GM18858 (cell line): Measurements from ENCODE around the gene ACVR1.

Experiments
- ATAC-seq: cut with Tn5 transposase; IDR thresholded peaks from one replicate; pipeline ENCODE4 v1.9.1; 2021; ENCODE audit not compliant: unreplicated experiment

Gene ACVR1

DNA sequence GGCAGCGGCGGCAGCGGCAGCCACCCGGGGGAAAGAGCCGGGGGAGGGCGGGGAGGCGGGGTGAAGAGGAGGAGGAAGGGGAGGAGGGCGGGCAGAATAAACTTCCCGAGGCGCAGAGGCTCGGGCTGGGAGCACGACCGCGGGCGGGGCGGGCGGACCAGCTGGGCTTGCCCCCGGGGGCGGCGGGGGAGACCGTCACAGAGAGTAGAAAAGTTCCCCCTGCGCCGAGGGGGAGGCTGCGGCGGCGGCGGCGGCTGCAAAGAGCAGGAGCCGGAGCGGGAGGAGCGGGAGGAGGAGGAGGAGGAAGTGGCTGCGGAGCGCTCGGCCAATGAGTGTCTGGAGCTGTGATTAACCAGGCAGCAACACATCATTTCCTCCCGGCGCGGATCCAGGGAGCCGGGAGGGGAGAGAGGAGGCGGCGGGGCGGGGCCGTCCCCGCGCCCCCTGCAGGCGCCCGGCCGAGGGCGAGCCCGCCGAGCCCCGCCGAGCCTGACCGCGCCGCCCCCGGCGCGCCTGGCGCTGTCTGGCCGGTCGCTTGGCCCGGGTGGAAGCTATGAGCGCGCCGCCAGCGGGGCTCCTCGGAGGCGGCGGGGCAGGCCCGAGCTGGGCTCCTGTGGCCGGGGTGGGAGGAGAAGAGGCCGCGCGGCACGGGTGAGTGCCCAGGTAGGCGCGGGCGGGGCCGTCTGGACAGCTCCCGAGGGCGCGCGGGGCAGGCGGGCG is at the start of gene ACVR1:
Gene ACVR1 (minus strand): TSS at position 265 of the 720 bp plus-strand sequence. CDS start 76,837 bp downstream, outside the sequence.
- peak; percentile 76 for ATAC-seq

DNA sequence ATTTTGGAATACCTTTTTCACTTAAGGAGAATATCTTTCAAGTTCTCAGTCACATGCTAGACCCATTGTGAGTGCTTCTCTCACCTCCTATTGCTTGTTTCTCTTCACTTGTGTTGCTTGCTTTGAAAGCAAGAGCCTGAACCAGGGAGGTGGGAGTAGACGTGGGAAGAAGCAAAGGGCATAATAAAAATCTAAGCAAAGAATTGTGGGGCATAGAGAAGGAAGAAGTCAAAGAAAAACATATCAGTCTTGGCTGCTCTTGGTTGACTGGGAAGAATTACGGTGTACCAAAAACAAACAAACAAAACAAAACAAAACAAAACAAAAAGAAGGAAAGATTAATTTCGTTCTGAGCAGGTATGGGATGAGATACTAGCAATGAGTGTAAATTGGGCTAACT is 48.9 kb upstream of the ACVR1 start:
- ATAC-seq, result no peak

DNA sequence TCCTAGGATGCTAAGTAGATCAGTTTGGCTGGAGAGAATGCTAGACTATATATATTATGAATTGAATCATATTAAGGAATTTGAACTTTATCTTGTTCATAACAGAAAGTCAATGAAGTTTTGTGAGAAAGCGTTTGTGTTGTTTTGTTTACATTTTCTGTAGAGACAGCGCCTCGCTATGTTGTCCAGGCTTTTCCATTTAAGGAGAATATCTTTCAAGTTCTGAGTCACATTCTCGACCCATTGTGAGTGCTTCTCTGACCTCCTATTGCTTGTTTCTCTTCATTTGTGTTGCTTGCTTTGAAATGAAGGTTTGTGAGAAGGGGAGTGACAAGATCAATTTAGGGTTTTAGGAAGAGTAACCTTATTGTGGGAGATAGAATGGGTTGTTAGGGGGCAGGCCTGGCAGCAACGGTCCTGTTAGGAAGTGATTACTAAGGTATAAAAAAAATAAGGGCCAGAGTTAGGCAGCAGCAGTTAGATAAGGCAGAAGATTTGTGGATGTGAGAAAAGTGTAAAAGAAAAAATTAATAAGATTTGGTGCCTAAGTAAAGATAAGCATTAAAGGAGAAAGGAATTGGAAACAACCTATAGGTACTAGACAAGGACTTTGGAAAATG is 47.6 kb upstream of the ACVR1 start:
- ATAC-seq, result no peak

DNA sequence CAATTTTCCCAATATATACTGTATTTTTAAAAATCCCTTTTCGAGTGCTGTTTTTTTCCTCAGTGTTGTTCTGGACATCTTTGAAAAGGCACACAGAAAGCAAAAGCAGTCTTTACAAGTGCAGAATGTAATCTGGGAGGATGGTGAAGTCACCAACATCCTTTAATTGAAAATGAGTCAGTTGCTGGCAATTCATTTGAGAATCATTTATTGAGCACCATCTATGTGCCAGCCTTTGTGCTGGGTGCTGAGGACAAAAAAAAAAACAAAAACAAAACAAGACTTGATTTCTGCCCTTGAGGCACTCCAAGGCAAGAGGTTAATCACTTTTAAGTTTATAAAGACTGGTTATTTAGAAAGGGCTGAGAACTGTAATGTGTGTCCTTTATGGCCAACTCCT is 46.7 kb upstream of the ACVR1 start:
- no peak for ATAC-seq

DNA sequence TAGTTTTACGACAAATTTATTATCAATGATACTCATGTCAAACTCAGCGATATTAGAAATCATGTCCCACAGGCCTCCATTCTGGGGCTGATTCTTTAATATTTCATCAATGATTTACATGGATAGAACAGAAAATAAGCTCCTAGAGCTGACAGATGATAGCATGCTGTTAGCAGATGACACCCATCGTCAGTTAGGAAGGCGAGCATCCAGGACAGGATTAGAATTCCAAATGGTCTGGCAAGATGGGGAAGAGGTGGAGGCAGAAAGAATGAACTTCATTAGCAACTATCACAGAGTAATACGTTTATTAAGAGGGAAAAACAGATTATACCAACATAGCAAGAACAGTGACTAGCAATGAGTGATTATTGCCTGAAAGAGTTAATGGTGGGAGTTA is 46.2 kb upstream of the ACVR1 start:
- ATAC-seq, result no peak

DNA sequence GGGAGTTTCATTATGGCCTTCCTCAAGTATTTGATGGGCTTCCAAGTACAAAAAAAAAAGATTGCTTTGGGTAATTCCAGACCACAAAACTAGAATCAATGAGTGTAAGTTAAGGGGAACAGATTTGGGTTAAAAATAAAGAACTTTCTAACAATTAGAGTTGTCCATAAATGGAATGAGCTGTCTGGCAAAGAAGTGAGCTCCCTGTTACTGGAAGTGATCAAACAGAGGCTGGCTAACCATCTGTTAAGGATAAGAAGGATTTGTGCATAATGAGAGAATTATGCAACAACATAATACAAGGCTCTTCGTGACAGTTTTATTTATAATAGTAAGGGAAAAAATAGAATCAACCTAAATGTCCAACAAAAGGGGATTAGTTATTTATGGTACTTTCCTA is 44.6 kb upstream of the ACVR1 start:
- no peak for ATAC-seq

DNA sequence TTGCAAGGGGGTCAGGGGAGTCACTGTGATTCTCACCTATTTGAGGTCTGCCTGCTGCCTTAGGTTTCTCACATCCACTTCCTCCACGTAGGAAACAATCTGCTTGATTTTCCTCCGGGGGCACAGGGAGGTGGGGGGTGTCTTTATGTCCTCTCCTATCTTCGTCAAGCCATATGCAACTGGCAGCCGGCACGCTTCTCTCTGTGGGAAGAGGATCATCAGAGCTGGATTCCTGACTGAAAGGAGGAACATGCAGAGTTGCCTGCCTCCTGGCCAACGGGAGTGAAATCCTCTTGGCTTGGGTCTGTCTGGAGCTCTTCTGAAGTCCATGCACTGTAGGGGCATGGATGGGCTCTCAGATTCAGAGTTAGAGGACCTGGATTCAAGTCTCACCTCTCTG is 43.1 kb upstream of the ACVR1 start:
- no peak for ATAC-seq

DNA sequence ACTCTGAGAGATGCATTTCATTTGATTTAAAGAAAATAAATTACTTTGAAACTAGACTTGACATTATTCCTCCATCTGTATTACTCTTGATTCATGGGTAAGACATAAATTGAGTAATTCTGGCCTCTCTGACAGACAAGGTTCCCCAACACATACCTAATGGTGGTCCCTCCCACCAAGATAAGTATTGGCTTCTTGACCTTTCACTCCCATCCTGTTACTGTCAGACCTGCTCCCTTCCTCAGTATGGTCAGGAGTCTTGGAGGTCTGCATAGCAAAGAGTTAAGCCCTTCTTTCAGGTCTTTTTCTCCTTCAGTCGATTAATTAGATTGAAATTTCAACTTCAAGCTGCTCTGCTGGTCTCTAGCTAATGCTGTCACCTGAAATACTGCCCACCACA is 42.2 kb upstream of the ACVR1 start:
- ATAC-seq, result no peak

DNA sequence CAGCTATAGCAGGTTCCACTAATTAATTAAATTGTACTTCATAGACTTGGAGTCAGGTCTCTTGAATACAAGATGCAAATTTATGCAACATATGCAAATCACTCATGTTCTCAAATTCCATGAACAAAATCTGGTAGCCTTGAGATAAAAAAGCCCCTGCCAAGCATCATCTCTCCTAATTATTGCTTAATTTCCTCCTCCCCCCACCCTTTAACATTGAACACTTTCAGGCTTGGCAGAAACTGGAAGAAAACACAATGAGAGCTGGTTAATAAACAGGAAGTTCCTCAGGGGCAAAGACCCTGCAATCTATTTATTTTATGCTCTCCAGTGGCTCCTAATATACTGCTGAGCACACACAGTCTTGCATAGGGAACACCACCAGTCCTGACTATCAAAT is 35.6 kb upstream of the ACVR1 start:
- no peak for ATAC-seq

DNA sequence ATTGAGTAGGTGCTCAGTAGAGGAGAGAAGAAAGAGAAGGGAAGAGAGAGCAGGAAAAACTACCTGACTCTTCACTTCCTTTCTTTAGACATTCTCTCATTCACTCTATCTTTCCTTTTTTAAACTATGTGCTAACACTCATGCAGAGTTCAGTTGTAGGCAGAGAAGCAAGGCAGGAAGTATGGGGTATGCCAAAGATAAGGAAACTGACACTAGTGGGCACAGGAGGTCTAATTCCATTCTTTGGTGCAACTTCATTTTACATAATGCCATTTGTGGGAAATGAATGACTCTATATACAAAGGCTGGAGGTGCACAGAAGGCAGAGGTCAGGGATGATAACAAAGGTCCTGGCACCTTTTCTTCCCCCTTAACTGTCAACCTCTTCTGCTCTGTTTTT is 35.1 kb upstream of the ACVR1 start:
- ATAC-seq, result no peak

DNA sequence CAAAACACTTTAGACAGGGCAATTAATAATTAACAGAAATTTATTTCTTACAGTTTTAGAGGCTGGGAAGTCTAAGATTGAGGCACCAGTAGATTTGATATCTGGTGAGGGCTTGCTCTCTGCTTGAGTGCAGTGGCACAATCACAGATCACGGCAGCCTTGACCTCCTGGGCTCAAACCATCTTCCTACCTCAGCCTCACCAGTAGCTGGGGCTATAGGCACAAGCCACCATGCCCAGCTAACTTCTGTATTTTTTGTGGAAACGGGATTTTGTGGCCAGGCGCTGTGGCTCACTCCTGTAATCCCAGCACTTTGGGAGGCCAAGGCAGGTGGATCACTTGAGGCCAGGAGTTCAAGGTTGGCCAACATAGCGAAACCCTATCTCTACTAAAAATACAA is 29.0 kb upstream of the ACVR1 start:
- ATAC-seq, result no peak

DNA sequence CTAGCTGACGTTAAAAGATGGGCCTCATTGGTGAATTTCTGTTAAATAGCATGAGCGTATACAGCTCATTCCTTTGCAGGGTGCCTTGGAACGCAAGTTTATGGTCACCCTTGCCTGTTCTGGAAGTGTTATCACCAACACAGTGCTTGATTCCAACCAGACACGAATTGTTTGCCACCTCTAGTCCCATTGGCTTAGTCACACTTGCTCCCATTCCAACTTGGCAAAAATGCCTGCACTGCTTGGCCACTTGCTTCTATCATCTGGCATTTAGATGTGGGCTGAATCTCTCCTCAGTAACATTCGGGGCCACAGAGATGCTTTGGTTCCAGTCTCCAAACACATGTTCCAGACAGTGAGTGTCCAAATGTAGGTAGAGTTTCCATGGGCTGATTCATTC is 27.5 kb upstream of the ACVR1 start:
- ATAC-seq, result no peak

DNA sequence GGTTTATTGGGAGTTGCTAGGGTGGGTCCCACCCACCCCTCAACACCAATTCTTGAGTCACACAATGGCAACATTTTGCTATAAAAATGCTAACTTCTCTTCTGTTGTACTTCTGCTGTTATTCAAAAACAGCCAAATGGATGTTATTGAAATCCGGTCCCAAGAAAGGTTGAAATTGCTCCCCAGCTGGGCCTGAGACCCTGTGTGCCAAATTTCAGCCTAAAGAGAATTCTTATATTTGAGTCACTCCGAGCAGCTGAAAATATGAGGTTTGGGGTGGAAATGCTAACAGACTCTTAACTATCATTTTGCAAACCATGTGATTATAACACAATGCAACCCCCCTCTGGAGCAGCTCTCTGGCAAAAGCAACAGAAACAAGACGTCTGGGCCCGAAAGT is 27.0 kb upstream of the ACVR1 start:
- ATAC-seq, result no peak

DNA sequence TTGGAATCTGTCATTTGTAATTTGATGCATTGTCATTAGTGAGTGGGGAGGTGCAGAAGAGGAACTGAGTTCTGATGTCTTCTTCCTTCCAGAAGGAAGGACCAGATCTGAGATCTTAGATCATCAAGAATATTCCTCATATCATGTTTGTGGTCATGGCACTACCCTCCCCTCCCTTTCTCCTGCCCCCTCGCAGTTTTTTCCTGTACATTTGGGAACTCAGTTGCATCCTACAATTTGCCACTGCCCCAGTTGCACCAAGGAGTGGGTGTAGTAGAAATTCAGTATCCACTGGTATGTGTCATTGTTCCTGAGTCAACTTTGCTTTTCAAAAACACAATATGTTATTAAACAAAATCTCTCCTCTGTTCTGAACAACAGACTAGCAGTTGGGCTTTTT is 26.6 kb upstream of the ACVR1 start:
- ATAC-seq, result no peak

DNA sequence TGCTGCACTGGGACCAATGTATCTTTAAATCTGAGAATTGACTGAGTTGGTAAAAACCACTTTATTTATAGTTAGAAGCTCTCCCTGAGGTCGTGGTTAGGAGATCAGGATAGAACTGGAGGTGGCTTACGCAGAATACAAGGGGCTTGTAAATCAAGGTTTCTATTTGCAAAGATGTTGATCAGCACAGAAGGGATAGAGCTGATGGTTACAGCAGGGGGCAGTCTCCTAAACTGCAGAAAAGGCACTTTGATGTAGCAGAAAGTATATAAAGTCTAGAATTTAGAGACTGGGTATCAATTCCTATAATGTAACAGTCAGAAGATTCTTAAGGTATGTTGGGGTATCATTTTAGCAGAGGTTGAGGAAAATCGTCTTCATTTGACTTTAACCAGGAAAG is 25.2 kb upstream of the ACVR1 start:
- ATAC-seq, result no peak

DNA sequence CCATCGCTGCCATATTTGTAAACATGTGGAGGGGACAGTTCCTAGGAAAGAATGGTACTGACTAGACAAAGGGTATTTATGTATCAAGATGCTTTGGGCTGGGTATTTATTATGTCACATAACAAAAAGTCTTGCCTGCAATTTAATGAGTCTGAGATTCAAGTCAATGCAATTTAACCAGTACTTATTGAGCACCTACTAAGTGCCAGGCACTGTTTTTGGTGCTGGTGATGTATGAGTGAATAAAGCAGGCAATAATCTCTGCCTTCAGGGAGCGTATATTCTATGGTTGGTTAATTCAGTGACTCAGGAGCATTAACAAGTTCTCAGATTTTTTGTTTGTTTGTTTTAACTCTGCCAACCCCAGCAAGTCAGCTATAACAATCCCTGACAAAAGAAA is 24.6 kb upstream of the ACVR1 start:
- no peak for ATAC-seq

DNA sequence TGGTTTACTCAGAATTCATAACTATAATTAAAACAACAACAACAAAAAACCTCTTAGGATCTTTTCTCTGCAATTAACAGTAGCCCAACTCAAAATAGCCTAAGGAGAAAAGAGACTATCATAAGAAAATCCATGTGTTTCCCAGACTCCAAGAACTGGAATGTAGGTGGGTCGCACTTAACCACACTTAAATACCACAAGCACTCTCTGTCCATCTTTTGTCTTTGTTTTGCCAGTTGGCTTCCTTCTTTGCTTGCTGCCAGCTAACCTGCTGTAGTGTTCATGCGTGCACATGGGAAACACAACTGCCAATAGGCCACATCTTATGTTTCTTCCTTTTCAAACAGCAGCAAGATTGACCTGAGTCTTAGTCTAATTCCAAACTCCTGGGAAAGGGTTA is 24.1 kb upstream of the ACVR1 start:
- ATAC-seq, result no peak

DNA sequence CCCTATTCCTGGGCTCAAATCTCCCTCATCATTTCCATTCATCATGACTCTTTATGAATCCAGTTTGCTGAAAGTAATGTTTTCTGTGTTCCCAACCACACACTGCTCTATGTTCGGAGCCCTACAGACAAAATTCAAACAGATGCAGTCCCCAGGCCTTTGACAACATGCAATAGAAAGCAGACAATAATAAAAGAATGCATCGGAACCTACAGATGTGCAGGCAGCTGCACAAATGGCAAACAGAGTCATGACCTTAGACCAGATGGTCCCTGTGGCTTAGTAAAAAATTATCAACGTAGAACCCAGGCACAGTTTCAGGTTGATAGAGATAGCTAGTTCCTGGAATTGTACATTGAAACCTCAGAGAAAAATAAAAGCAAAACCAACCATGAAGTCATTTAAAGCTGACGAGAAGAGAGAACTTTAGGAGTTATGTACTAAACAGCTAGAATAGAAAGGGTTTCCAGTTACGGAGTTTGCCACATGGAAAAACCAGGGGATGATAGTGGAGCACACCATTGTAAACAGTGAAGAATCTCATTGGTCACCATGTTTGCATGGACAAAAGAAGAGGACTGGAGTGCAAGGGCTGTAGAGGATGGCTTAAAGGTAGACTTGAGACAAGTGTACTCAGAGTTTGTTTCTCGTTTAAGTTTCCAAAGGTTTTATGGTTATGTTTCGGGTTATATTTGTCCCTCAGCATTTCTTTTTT is 23.2 kb upstream of the ACVR1 start:
- ATAC-seq, result peak; percentile 73

DNA sequence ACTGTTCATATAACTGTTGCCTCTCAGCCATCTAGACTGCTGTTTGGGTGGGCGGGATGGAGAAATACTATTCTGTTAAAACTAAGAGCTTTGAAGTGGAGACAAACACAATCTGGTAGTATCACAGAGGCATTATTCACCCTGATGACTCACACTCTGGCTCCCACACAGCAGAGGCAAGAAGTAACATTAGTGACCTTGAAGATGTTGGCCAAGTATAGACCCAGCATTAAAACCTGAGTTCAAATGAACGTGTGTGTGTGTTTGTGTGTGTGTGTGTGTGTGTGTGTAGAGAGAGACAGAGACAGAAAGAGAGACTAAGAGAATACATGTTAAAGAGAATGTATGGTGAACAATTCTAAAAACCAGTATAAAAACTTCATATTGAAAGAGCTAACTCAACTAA is 22.5 kb upstream of the ACVR1 start:
- no peak for ATAC-seq

DNA sequence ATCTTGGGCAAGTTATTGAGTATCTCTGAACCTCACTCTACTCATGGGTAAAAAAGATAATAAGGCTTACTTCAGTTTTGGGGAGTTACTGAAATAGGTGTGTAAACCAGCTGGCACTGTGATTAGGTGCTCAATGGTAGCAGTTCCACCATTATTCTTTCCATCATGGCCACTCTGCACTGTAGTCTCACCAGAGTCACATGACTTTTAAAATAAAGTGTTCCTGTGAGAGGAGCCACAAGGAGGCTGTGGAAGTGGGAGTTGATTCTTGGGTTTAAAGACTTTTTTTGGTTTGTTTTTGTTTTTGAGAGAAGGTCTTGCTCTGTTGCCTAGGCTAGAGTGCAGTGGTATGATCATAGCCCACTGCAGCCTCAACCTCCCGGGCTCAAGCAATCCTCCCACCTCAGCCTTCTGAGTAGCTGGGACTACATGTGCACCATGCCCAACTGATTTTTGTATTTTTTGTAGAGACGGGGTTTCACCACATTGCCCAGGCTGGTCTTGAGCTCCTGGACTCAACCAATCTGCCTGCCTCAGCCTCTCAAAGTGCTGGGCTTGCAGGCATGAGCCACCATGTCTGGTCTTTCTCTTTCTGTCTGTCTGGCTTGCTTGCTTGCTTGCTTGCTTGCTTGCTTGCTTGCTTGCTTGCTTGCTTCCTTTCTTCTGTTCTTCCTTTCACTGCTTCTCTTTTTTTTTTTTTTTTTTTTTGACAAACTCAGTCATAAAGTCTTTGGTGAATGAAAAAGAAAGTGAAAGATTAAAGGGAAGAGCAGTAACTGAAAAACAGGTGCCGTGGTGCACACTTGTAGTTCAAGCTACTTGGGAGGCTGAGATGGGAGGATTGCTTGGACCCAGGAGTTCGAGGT is 21.2 kb upstream of the ACVR1 start:
- peak; percentile 46 for ATAC-seq

DNA sequence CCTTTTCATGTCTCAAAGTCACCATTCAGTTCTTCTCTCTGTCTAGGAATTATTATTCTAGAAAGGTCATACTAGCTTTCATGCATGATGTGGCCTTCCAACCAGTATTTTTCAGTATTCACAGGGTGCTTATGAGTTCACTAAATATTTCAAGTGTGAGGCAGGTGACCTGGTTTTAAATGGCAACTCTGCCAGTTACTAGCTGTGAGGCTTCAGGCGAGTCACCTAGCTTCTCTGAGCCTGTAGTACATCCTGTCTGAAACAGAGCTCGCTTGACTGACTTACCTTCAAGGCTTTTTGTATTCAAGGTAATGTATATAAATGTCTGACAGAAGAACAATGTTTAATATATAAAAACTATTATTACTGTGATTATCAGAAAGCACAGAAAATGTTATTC is 19.4 kb upstream of the ACVR1 start:
- ATAC-seq, result no peak
